ENCODE measurements around the gene PIK3CD. TPM values are rescaled to one million over a fixed set of nuclear protein-coding genes. Genes with fewer than 3 reads are reported as not detected.

Gene PIK3CD
- total and polyA plus RNA-seq, 2 donors (not counting 3 experiments of a cell fraction or from before 2014, with no cell fraction given): 3.5 to 5.2 TPM

GRCh38 chr1:9663257-9663656 is 11.7 kb downstream of the PIK3CD start:
- Histone ChIP-seq H3K9me1 (replicated peaks; ENCODE audit: control insufficient read depth, extremely low read depth, insufficient read depth, low read length) (no peaks in the 10 kb centered on the region), H3K27me3 (ENCODE audit: control insufficient read depth in 2 of 2, insufficient read depth in 2 of 2, low read length in 2 of 2) (no peaks in the 10 kb centered on the region), H3K9ac (replicated peaks; ENCODE audit: extremely low read depth, insufficient read depth, low read length) (no peak overlapping the region), H3K4me1 (ENCODE audit: control insufficient read depth, extremely low read depth, insufficient read depth, low read length) (no peaks in the 10 kb centered on the region), H3K9me3 (replicated peaks; ENCODE audit: control insufficient read depth, insufficient read depth, low read length) (no peaks in the 10 kb centered on the region), H3K4me3 (replicated peaks in 1 of 3; ENCODE audit: insufficient read depth in 1 of 3, low read depth in 1 of 3, low read length in 3 of 3) (no peak overlapping the region), H3K79me2 (ENCODE audit: control insufficient read depth, insufficient read depth, low read length) (no peaks in the 10 kb centered on the region), H3K4me2 (ENCODE audit: insufficient read depth, low read length) (no peak overlapping the region), H2AFZ (ENCODE audit: low read depth, low read length) (no peak overlapping the region), H3K27ac (ENCODE audit: insufficient read depth, low read depth, low read length) (no peak overlapping the region), H4K20me1 (replicated peaks; ENCODE audit: control insufficient read depth, extremely low read depth, insufficient read depth, low read length) (no peaks in the 10 kb centered on the region), H3K36me3 (ENCODE audit: control insufficient read depth in 2 of 2, extremely low read depth in 1 of 2, insufficient read depth in 2 of 2, low read length in 2 of 2) (no peaks in the 10 kb centered on the region)
- TF ChIP-seq POLR2AphosphoS5 (IDR thresholded peaks at IDR 0.05; ENCODE audit: insufficient read depth, low read depth, low read length) (no peak), MYC (IDR thresholded peaks at IDR 0.05; ENCODE audit: low read depth, low read length) (no peak), JUN (IDR thresholded peaks at IDR 0.05; ENCODE audit: borderline replicate concordance, insufficient read depth, insufficient read length, low read depth) (no peak), EZH2 (IDR thresholded peaks at IDR 0.05; ENCODE audit: borderline replicate concordance, low read depth, low read length, severe bottlenecking) (no peak), FOS (IDR thresholded peaks at IDR 0.05; ENCODE audit: borderline replicate concordance, insufficient read depth, low read length) (no peak), MAX (IDR thresholded peaks at IDR 0.05; ENCODE audit: insufficient read depth, insufficient read length) (no peak), GATA2 (IDR thresholded peaks at IDR 0.05; ENCODE audit: insufficient read depth, insufficient read length, low read depth, low read length) (no peak), POLR2A (IDR thresholded peaks at IDR 0.05; ENCODE audit: low read depth, low read length) (no peak)
- TF ChIP-seq, protein P1, sequence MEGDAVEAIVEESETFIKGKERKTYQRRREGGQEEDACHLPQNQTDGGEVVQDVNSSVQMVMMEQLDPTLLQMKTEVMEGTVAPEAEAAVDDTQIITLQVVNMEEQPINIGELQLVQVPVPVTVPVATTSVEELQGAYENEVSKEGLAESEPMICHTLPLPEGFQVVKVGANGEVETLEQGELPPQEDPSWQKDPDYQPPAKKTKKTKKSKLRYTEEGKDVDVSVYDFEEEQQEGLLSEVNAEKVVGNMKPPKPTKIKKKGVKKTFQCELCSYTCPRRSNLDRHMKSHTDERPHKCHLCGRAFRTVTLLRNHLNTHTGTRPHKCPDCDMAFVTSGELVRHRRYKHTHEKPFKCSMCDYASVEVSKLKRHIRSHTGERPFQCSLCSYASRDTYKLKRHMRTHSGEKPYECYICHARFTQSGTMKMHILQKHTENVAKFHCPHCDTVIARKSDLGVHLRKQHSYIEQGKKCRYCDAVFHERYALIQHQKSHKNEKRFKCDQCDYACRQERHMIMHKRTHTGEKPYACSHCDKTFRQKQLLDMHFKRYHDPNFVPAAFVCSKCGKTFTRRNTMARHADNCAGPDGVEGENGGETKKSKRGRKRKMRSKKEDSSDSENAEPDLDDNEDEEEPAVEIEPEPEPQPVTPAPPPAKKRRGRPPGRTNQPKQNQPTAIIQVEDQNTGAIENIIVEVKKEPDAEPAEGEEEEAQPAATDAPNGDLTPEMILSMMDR (IDR thresholded peaks at IDR 0.05; ENCODE audit: extremely low read depth in 1 of 2, insufficient read depth in 1 of 2, low read depth in 1 of 2, low read length in 2 of 2): no peak
- DNase-seq (ENCODE audit: low read depth, low spot score) (no peak), FAIRE-seq (no peak)
- dilution Hi-C loops (cut with MboI; ENCODE audit: extremely low pct_ligation_motif_present, low sequenced_read_pairs): no loop called here
- ChIA-PET CTCF (no interaction called here), POLR2A (no interaction called here)
- BruUV-seq (replicated peaks): no TSS peak
- intact Hi-C loops (cut with micrococcal nuclease): no loop called here
